Measurements from ENCODE around the gene MPC2.
"Not testable (repeated sequence)": the region's sequence is repeated elsewhere in the genome, so short reads cannot be mapped to it uniquely, and the experiment has no call there.

MPC2 gene

GRCh38 chr1:167934426-167935215 is 2.3 kb downstream of the MPC2 start:
- DNase-seq: no peak

DNA sequence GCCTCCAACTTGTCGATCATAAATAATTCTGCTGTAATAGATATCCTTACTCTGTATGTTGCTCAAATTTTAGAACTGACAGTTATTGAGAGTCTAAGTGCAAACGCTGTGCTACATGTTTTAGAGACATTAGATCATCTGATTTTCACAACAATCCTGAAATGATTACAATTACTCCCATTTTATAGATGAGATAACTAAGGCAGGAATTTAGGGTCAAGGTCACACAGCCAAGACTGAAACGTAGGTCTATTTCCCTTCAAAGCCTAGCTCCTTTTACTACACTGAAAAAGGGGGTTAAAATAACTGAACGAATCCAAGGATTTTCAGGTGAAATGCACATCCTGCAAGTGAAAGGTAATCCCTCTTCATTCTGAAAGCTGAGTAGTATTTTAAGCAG is 3.1 kb downstream of the MPC2 start:
- DNase-seq: no peak

- DNase-seq: no peak
These were observed 7.1 kb downstream of the MPC2 start for GRCh38 chr1:167929725-167930124.

GRCh38 chr1:167928919-167929318 is 8.0 kb downstream of the MPC2 start:
- not testable (repeated sequence) for DNase-seq

GRCh38 chr1:167928457-167928852 is 8.4 kb downstream of the MPC2 start:
- DNase-seq: no peak

DNA sequence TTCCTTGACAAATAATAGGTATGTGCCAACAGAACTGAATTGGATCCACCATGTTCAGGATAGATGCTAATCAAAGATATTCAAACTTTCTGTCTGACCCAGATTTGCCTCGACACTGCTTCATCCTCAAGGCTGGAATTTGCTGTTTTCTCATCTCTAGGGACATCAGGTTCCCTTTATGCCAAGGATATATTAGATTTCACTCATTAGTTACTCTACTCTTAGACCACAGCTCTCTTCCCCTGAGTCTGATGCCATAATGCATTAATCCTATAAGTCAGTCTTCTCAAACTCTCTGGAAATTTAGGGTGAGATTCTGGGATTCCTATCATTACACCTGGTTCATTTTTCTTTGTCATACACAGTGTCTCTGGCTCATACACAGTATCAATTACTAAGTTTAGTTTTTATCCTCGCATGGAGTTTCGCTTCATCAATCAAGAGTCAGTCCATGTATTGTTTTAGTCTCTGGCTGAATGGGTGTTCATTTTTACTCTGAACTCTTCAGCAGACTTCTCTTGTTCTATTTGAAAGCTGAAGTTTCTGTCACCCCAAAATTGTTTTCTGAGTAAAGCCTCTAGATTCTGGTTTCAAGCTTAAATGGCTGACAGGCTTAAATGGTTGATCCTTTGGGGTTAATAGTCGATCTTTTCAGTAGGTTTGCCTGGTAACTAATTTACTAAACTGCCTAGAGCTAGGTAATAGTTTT is 9.7 kb downstream of the MPC2 start:
- DNase-seq: no peak

DNA sequence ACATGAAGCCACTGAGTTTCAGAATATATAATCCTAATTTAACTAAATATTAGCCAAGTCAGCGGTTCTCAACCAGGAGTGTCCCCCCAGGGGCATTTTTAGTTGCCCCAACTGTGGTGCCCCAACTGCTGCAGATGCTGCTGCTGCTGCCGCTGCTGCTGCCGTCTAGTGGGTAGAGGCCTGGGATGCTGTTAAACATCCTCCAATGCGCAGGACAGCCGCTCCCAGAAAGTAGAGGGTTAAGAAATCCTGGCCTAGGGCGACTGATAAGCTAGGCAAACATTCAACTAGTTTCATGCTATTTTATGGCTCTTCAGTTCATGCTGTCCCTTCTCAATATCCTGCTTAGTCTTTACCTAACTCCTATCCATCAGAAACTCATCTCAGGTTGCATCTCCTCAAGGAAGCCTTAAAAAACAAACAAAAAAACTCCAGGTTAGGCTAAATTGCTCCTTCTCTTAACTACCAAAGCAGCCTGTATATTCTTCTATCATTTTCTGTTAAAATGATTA is 10.3 kb downstream of the MPC2 start:
- no peak for DNase-seq

DNA sequence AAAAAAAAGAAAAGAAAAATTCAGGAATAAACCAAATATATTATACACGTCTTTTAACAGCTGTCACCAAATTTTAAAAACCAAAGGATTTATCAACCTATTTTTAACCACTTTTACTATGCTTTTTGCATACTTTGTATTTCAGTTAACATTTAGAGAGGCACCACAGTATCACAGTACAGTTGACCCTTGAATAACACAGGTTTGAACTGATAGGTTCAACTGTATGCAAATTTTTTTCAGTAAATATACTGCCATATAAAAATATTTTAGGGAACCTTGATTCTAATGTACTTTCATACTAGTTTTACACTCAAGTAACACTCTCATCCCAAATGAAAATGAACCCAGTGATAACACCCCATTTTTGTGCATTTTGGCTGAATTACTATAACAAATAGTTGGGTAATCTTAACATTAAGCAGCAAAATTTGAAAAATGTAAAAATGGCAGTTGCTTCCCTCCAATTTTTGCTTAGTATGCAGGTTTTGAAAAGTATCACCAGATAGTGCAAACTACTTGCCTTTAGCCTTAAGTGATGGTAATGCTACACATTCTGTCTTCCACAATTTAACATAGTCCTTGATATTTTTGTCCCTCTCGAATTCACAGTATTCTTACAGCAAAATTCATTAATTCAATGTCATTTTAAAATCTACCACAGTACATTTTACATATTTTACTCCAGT is 12.2 kb downstream of the MPC2 start:
- DNase-seq: no peak

GRCh38 chr1:167924102-167924501 is 12.8 kb downstream of the MPC2 start:
- no peak for DNase-seq

DNA sequence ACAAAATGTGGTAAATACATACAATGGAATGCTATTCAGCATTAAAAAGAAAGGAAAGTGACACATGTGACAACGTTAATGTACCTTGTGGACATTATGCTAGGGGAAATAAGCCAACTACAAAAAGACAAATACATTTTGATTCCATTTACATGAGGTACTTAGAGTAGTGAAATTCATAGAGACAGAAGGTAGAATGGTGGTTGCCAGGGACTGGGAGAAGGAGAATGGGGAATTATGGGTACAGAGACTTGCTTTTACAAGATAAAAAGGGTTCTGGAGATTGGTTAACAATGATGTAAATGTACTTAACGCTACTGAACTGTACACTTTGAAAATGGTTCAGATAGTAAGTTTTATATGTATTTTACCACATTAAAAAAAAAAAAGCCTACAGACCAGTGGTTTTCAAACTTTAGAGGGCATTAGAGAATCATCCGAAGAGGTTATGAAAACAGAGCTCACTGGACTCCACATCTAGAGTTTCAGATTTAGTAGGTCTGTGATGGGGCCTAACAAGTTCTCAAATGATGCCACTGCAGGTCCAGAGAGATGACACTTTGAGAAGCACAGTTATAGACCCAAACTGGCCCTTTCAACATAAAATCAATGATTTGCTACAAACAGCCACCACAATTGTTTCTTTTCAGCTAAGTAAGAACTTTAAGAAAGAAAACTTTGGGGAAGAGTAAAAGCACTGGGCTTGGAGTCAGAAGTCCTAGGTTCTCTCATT is 13.4 kb downstream of the MPC2 start:
- no peak for DNase-seq

DNA sequence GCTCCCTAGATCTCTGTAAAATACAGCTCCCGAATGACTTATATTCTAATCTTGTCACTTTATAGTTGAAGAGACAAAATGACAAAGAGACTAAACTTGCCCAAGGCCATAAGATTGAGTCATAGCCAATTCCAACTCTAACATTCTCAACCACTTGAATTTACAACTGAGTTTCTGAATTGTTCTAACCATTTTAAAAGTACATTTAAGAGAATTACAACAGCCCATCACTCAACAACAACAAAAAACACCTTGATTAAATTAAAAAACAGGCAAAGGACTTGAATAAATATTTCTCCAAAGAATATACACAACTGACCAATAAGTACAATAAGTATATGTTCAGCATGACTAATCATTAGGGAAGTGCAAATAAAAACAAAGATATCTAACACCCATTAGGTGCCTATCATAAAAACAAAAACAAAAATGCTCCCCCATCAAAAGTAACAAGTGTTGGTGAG is 14.2 kb downstream of the MPC2 start:
- DNase-seq: no peak

GRCh38 chr1:167922023-167922422 is 14.8 kb downstream of the MPC2 start:
- DNase-seq: no peak

DNA sequence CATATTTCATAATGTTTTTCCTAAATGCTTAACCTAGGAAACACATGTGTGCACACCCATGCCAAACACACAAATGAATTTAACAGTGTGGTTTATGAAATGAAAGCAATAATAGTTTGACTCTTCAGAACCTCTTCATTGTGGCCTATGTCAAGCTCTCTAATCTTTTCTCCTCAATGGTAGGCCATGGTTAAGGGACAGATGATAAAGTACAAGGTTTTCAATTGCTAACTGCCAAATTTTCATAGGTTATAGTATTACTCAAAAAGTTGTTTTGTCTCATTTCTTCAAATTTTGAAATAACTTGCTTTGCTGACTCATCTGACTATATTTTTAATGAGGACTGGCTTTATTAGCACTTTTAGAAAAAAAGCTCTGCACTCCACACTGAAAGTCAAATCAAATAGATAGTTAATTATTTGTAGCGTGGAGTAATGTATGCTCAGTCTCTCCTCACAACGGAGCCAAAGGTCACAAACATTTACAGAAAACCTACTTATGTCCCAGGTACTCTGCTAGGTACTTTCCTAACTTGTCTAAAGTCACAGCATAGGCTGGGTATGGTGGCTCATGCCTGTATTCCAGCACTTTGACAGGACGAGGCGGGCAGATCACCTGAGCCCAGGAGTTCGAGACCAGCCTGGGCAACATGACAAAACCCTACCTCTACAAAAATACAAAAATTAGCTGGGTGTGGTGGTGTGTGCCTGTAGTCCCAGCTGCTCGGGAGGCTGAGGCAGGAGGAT is 19.9 kb downstream of the MPC2 start:
- no peak for DNase-seq

GRCh38 chr1:167915569-167915968 is 21.3 kb downstream of the MPC2 start:
- DNase-seq: no peak

DNA sequence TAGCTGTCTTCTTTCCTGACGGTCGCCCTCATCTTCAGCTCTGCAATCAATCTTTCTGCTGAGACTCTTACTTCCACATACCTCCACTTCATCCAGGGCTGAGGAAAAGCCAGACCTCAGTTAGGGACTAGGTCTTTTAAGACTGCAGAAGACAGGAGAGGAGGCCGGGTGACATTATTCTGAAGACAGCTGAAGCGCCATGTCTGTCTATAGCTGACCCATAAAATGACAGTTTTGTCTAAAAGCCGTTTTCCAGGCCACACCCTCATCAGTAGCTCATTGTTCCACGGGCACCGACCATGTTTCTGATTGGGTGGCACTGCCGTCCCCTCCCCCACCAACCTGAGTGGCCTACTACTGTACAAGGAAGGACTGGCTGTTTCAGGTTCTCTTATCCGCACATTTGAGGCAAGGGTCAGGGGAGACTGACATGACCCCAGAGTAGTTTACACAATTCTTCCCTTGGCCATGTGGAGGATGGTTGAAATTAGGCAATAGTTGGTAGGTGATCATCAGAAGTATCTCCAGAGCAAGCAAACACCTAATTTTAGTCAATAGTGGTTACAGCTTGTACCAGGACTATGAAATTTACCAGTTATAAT is 22.9 kb downstream of the MPC2 start, which contains the start of gene ADCY10:
Gene ADCY10 (minus strand): TSS at position 240 of the 602 bp plus-strand sequence. CDS start 8,994 bp downstream, outside the sequence.
- DNase-seq: no peak

GRCh38 chr1:167912294-167912693 is 24.6 kb downstream of the MPC2 start:
- no peak for DNase-seq

GRCh38 chr1:167911413-167911812 is 25.5 kb downstream of the MPC2 start:
- DNase-seq: no peak

DNA sequence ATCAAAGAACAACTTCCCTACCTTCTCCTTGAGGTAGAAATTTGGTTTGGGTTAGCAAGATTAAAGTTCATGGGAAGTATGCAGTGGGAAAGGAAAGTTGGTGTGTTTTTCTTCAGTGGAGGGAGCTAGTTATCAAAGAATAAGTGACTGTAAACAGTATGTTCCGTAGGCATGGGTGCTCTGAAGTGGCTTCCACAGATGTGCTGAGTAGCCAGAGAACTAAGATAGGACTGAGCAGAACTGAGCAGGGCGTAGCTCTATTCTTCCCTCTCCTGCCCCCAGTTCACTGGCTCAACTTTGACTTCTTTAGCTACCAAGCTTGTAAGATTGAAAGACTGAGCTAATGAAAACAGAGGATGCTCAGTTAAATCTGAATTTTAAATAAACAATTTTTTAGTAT is 26.3 kb downstream of the MPC2 start:
- no peak for DNase-seq

DNA sequence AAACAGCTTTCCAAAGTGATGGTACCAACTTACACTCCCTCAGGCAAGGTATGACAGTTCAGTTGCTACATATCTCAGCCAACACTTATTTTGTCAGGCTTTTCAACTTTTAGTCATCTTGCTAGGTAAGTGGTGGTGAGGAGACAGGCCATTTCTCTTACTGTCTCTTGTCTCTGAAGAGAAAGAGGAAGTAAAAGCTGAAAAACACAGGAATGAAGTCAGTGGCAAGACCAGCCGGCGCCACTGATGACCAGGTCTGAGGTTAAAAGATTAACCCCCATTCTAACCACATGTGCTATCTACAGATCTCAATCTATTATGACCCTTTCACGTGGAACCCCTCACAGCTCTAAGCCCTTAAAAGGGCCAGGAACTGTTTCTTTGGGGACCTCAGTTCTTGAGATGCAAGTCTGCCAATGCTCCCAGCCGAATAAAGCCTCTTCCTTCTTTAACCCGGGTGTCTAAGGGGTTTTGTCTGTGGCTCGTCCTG is 27.1 kb downstream of the MPC2 start:
- no peak for DNase-seq

DNA sequence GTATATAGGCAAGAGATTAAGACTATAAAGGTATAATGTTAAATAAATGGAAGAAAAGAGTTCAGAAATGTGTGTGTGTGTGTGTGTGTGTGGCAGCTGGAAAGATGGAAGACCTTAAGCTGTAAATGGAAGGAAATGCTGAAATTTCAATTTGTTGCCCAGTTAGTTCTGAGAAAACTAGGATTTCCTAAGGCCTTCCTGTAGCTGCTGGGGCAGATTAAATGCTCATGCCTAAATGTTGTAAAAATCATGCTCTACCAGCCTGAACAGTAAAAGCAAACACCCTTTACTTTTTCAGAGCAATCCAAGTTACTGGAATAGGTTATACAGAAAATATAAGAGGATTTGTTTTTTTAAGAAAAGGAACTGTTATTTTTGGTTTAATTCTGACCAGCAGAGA is 31.2 kb downstream of the MPC2 start:
- no peak for DNase-seq

DNA sequence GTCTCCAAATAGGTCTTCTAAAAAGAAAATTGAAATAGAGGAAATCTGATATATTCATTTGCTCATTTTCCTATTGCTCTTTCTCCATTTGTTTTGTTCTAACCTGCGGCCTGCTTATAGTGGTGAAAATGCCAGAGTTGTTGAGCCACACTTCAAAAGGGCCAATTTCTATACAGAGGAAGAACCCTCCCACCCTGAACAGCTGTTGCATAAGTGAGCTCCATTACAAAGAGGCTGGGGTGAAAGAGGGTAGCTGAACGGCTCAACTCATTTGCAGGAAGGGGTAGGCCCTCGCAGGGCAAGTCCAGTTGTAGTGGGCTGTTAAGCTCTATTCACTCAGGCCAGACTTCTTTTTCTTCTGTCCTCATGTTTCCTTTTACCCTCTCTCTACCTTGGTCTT is 31.7 kb downstream of the MPC2 start:
- peak; percentile 7 for DNase-seq

All from DMS79 (cell line).